ENCODE data around the gene SYNDIG1L. TPM values are rescaled to one million over a fixed set of nuclear protein-coding genes. Genes with fewer than 3 reads are reported as not detected.

SYNDIG1L gene
- total RNA-seq, 2 experiments from 2014 or later: not detected

- no peaks in the 10 kb centered on the region for H3K4me1 ChIP-seq (ENCODE audit: insufficient read depth, low read length)
- no peak for DNase-seq
- intact Hi-C loops (cut with DNase I, micrococcal nuclease): no loop called here
- POLR2A ChIA-PET: no interaction called here
- TF ChIP-seq, protein P1, sequence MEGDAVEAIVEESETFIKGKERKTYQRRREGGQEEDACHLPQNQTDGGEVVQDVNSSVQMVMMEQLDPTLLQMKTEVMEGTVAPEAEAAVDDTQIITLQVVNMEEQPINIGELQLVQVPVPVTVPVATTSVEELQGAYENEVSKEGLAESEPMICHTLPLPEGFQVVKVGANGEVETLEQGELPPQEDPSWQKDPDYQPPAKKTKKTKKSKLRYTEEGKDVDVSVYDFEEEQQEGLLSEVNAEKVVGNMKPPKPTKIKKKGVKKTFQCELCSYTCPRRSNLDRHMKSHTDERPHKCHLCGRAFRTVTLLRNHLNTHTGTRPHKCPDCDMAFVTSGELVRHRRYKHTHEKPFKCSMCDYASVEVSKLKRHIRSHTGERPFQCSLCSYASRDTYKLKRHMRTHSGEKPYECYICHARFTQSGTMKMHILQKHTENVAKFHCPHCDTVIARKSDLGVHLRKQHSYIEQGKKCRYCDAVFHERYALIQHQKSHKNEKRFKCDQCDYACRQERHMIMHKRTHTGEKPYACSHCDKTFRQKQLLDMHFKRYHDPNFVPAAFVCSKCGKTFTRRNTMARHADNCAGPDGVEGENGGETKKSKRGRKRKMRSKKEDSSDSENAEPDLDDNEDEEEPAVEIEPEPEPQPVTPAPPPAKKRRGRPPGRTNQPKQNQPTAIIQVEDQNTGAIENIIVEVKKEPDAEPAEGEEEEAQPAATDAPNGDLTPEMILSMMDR (IDR thresholded peaks at IDR 0.05): no peak
- no peak overlapping the region for H3K27ac ChIP-seq (ENCODE audit: low read depth in 1 of 2, low read length in 2 of 2)
- no peak overlapping the region for H3K4me3 ChIP-seq (ENCODE audit: low read length)
- H3K36me3 Mint-ChIP-seq (ENCODE audit: low read depth): no peaks in the 10 kb centered on the region
- ATAC-seq (ENCODE audit: poor library complexity): no peak
- no peak overlapping the region for H3K27ac Mint-ChIP-seq
- no peaks in the 10 kb centered on the region for H3K9me3 Mint-ChIP-seq
- CTCF ChIA-PET: no interaction called here
- H3K4me3 Mint-ChIP-seq: no peak overlapping the region
- H3K36me3 ChIP-seq (ENCODE audit: insufficient read depth, low read length): no peaks in the 10 kb centered on the region
- no peaks in the 10 kb centered on the region for H3K9me3 ChIP-seq (ENCODE audit: control insufficient read depth in 1 of 2, insufficient read depth in 1 of 2, low read length in 2 of 2)
- H3K27me3 ChIP-seq (ENCODE audit: control insufficient read depth in 1 of 2, insufficient read depth in 2 of 2, low read length in 2 of 2): no peaks in the 10 kb centered on the region
- no peaks in the 10 kb centered on the region for H3K4me1 Mint-ChIP-seq (ENCODE audit: low read depth)
- H3K27me3 Mint-ChIP-seq: no peaks in the 10 kb centered on the region
These were observed 45.8 kb downstream of the SYNDIG1L start for GRCh38 chr14:74380172-74380571.

DNA sequence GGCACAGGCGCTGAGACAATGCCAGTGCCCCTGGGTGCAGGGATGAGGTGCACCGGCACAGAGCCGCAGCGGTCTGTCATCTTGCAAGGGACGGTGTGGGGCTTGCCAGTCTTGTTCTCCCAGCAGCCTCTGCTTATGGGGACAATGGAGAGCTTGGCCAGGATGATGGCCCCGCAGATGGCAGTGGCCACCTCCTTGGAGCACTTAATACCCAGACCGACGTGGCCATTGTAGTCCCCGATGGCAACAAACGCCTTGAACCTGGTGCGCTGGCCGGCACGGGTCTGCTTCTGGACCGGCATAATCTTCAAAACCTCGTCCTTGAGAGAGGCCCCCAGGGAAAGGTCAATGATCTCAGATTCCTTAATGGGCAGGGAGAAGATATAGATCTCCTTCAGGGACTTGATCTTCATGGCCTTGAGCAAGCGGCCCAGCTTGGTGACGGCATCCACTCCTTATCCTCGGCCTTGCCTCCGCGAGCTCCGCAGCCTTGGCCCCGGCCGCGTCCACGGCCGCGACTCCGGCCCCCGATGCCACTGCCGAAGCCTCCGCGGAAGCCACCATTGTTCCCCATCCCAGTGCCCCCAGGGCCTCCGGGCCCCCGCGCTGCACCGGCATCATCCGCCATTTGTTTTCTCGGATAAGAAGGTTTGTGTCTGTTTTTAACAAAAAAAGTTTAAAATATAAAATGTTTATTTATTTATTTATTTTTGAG is 47.9 kb downstream of the SYNDIG1L start:
- ChIA-PET CTCF (no interaction called here), POLR2A (no interaction called here)
- Mint-ChIP-seq H3K4me1 (ENCODE audit: low read depth) (no peaks in the 10 kb centered on the region), H3K36me3 (ENCODE audit: low read depth) (no peaks in the 10 kb centered on the region), H3K27me3 (peaks cover 6% of the 10 kb centered on the region), H3K4me3 (no peak overlapping the region), H3K9me3 (no peaks in the 10 kb centered on the region), H3K27ac (no peak overlapping the region)
- no peaks in the 10 kb centered on the region for H3K27me3 ChIP-seq (ENCODE audit: control insufficient read depth in 1 of 2, insufficient read depth in 2 of 2, low read length in 2 of 2)
- H3K36me3 ChIP-seq (ENCODE audit: insufficient read depth, low read length): no peaks in the 10 kb centered on the region
- DNase-seq: no peak
- no peak for ATAC-seq (ENCODE audit: poor library complexity)
- intact Hi-C loops (cut with DNase I, micrococcal nuclease): no loop called here
- no peaks in the 10 kb centered on the region for H3K4me1 ChIP-seq (ENCODE audit: insufficient read depth, low read length)
- TF ChIP-seq, protein P1 (IDR thresholded peaks at IDR 0.05): no peak
- no peaks in the 10 kb centered on the region for H3K9me3 ChIP-seq (ENCODE audit: control insufficient read depth in 1 of 2, insufficient read depth in 1 of 2, low read length in 2 of 2)
- no peak overlapping the region for H3K27ac ChIP-seq (ENCODE audit: low read depth in 1 of 2, low read length in 2 of 2)
- H3K4me3 ChIP-seq (ENCODE audit: low read length): no peak overlapping the region

DNA sequence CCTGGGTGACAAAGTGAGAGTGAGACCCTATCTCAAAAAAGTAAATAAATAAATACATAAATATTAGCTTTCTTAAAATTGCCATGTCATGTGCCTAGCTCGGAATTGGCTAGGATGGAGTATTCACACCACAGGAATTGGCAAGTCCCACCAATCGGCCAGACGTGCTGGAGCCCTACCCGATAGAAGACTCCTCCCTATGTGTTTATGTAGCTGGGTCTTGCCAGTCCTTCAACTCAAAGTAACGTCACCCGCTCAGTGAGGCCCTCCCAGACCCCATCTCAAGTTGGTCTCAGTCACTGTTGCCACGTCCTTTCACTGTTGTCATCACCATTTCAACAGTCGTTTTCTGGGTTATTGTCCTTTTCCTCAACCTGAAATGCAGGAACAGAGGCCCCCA is 57.6 kb downstream of the SYNDIG1L start:
- no peaks in the 10 kb centered on the region for H3K9me3 ChIP-seq (ENCODE audit: control insufficient read depth in 1 of 2, insufficient read depth in 1 of 2, low read length in 2 of 2)
- no peak for ATAC-seq (ENCODE audit: poor library complexity)
- no peak overlapping the region for H3K4me3 Mint-ChIP-seq
- peaks cover 5% of the 10 kb centered on the region for H3K27me3 Mint-ChIP-seq
- no peaks in the 10 kb centered on the region for H3K4me1 Mint-ChIP-seq (ENCODE audit: low read depth)
- ChIA-PET POLR2A (no interaction called here), CTCF (no interaction called here)
- TF ChIP-seq, protein P1 (IDR thresholded peaks at IDR 0.05): no peak
- no peak overlapping the region for H3K4me3 ChIP-seq (ENCODE audit: low read length)
- H3K9me3 Mint-ChIP-seq: no peaks in the 10 kb centered on the region
- H3K36me3 ChIP-seq (ENCODE audit: insufficient read depth, low read length): no peaks in the 10 kb centered on the region
- no peaks in the 10 kb centered on the region for H3K36me3 Mint-ChIP-seq (ENCODE audit: low read depth)
- no peak overlapping the region for H3K27ac ChIP-seq (ENCODE audit: low read depth in 1 of 2, low read length in 2 of 2)
- H3K4me1 ChIP-seq (ENCODE audit: insufficient read depth, low read length): no peaks in the 10 kb centered on the region
- intact Hi-C loops (cut with DNase I, micrococcal nuclease): loop anchor here in 1 of 2 experiments (10.0 kb wide), 2 partner anchors 306 to 436 kb away; no protein-coding TSS in a partner anchor
- H3K27me3 ChIP-seq (ENCODE audit: control insufficient read depth in 1 of 2, insufficient read depth in 2 of 2, low read length in 2 of 2): peaks cover 0 to 5% of the 10 kb centered on the region in 2 experiments
- no peak for DNase-seq
- no peak overlapping the region for H3K27ac Mint-ChIP-seq

Data from CD4-positive, alpha-beta T cell (primary cell).